Spleen (tissue), 7 donors: ENCODE measurements around the gene NDUFA11.

Experiments used
- CTCF ChIP-seq, 11 experiments: fragments of 200-600 bp in 7 of 11; fragments of 450-650 bp in 4 of 11; sonication (generic) in 4 of 11; IDR thresholded peaks in 8 of 11; conservative IDR thresholded peaks in 3 of 11; 1 replicate in 7 of 11; 2 replicates in 4 of 11; pipeline versions ENCODE4 v1.4.0 to v1.8.0; 2016 to 2021; ENCODE audit warnings: antibody characterized with exemption in 11 of 11, inconsistent platforms in 4 of 11, mild to moderate bottlenecking in 1 of 11
- POLR2A ChIP-seq, 3 donors: fragments of 450-650 bp; IDR thresholded peaks; one replicate each; pipeline ENCODE4 v1.5.1; 2017; ENCODE audit warnings: antibody characterized with exemption in 3 of 3, mild to moderate bottlenecking in 1 of 3
- POLR2AphosphoS5 ChIP-seq, 3 donors: sonication (generic); formaldehyde crosslinking; IDR thresholded peaks; one replicate each; pipeline ENCODE4 v1.5.1; 2017; ENCODE audit warnings: antibody characterized with exemption in 3 of 3
- donor health status: DM: no; HTN: no; CAD: no; lungs with moderate emphysema.
- donor health status: DM: no; HTN: no; CAD: no.
- donor health status: DM: no; HTN: no; CAD: no.

GRCh38 chr19:5865772-5866171 is 37.8 kb downstream of the NDUFA11 start:
- TF ChIP-seq CTCF (IDR thresholded peaks at IDR 0.05 in 8 of 11, conservative IDR thresholded peaks at IDR 0.05 in 3 of 11) (no peak), POLR2AphosphoS5 (IDR thresholded peaks at IDR 0.05) (no peak), POLR2A (IDR thresholded peaks at IDR 0.05) (no peak)
